ENCODE measurements around the gene SLC15A4. TPM values are rescaled to one million over a fixed set of nuclear protein-coding genes. Genes with fewer than 3 reads are reported as not detected.
A peak's percentile ranks its signal among the peaks of the same experiment; 100 is the strongest.

Gene SLC15A4
- total RNA-seq, 1 donor from 2014 or later: 65.9 TPM

- no peak for DNase-seq (ENCODE audit: low read depth)
These were observed 28.9 kb downstream of the SLC15A4 start for GRCh38 chr12:128794661-128795529.

GRCh38 chr12:128793701-128794100 lies 30.1 kb downstream of the SLC15A4 start:
- DNase-seq (ENCODE audit: low read depth): no peak

- no peak for DNase-seq (ENCODE audit: low read depth)
These were observed 30.9 kb downstream of the SLC15A4 start for GRCh38 chr12:128792881-128793280.

- DNase-seq (ENCODE audit: low read depth): no peak
These were observed 31.4 kb downstream of the SLC15A4 start for GRCh38 chr12:128792398-128792797.

GRCh38 chr12:128791395-128792322 lies 32.1 kb downstream of the SLC15A4 start:
- DNase-seq (ENCODE audit: low read depth): peak; percentile 4

GRCh38 chr12:128790653-128791373 lies 32.9 kb downstream of the SLC15A4 start:
- no peak for DNase-seq (ENCODE audit: low read depth)

- DNase-seq (ENCODE audit: low read depth): no peak
These were observed 33.5 kb downstream of the SLC15A4 start for GRCh38 chr12:128790221-128790620.

GRCh38 chr12:128789356-128789929 lies 34.3 kb downstream of the SLC15A4 start:
- no peak for DNase-seq (ENCODE audit: low read depth)

GRCh38 chr12:128787827-128788226 lies 35.9 kb downstream of the SLC15A4 start:
- DNase-seq (ENCODE audit: low read depth): no peak

- DNase-seq (ENCODE audit: low read depth): no peak
These were observed 36.9 kb downstream of the SLC15A4 start for GRCh38 chr12:128786741-128787391.

- peak; percentile 35 for DNase-seq (ENCODE audit: low read depth)
These were observed 39.6 kb downstream of the SLC15A4 start for GRCh38 chr12:128784030-128784760.

- DNase-seq (ENCODE audit: low read depth): peak; percentile 2
These were observed 40.6 kb downstream of the SLC15A4 start for GRCh38 chr12:128783129-128783574.

GRCh38 chr12:128779901-128780300 lies 43.9 kb downstream of the SLC15A4 start:
- no peak for DNase-seq (ENCODE audit: low read depth)

GRCh38 chr12:128772249-128772648 lies 51.5 kb downstream of the SLC15A4 start:
- DNase-seq (ENCODE audit: low read depth): no peak

GRCh38 chr12:128771681-128772080 lies 52.1 kb downstream of the SLC15A4 start:
- DNase-seq (ENCODE audit: low read depth): no peak

GRCh38 chr12:128767518-128767917 lies 56.2 kb downstream of the SLC15A4 start:
- no peak for DNase-seq (ENCODE audit: low read depth)

GRCh38 chr12:128766738-128767501 lies 56.8 kb downstream of the SLC15A4 start:
- DNase-seq (ENCODE audit: low read depth): no peak

- DNase-seq (ENCODE audit: low read depth): no peak
These were observed 60.4 kb downstream of the SLC15A4 start for GRCh38 chr12:128763395-128763794.

GRCh38 chr12:128761379-128761790 lies 62.4 kb downstream of the SLC15A4 start:
- DNase-seq (ENCODE audit: low read depth): peak; percentile 39

Measured in renal cortical epithelial cell (primary cell).